Measurements from ENCODE around the gene SPTBN1.

Gene SPTBN1

DNA sequence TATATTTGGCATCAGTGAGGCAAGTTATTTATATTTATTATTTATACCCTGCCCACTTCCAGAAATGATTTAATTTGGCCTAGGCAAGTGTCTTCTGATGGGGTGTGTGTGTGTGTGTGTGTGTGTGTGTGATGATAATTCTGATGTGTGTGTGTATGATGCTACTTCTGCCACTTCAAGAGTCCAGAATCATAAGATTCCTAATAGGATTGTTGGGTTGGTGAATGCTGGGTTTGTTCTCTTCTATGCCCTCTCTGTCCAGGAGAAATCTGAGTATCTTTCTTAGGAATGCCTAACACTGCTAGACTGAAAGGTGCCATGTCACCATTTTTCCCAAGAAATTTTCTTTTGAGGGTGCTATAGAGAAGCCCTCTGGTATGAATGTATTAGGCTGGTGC, 122.5 kb downstream of the SPTBN1 start:
- Histone ChIP-seq H3K27ac (ENCODE audit: low read length) (no peak overlapping the region), H3K4me3 (ENCODE audit: low read length) (no peak overlapping the region), H3K4me2 (ENCODE audit: low read length) (no peak overlapping the region), H3K4me1 (ENCODE audit: low read length) (peaks cover 49% of the 10 kb centered on the region), H3K36me3 (replicated peaks; ENCODE audit: low read depth, low read length) (no peaks in the 10 kb centered on the region), H4K20me1 (ENCODE audit: insufficient read depth, low read length) (no peaks in the 10 kb centered on the region), H3K79me2 (ENCODE audit: low read length) (peaks cover 10% of the 10 kb centered on the region; the same call in 1 of the 2 replicates), H3K9me3 (ENCODE audit: insufficient read depth, low read length) (no peaks in the 10 kb centered on the region), H3K27me3 (ENCODE audit: low read depth, low read length) (no peaks in the 10 kb centered on the region), H2AFZ (ENCODE audit: low read depth, low read length) (no peak overlapping the region), H3K9ac (ENCODE audit: low read length) (no peak overlapping the region)
- no peak for TF ChIP-seq EZH2phosphoT487 (IDR thresholded peaks at IDR 0.05; ENCODE audit: low read depth)
- TF ChIP-seq, protein P1, sequence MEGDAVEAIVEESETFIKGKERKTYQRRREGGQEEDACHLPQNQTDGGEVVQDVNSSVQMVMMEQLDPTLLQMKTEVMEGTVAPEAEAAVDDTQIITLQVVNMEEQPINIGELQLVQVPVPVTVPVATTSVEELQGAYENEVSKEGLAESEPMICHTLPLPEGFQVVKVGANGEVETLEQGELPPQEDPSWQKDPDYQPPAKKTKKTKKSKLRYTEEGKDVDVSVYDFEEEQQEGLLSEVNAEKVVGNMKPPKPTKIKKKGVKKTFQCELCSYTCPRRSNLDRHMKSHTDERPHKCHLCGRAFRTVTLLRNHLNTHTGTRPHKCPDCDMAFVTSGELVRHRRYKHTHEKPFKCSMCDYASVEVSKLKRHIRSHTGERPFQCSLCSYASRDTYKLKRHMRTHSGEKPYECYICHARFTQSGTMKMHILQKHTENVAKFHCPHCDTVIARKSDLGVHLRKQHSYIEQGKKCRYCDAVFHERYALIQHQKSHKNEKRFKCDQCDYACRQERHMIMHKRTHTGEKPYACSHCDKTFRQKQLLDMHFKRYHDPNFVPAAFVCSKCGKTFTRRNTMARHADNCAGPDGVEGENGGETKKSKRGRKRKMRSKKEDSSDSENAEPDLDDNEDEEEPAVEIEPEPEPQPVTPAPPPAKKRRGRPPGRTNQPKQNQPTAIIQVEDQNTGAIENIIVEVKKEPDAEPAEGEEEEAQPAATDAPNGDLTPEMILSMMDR (IDR thresholded peaks at IDR 0.05; ENCODE audit: low read depth, low read length): no peak

DNA sequence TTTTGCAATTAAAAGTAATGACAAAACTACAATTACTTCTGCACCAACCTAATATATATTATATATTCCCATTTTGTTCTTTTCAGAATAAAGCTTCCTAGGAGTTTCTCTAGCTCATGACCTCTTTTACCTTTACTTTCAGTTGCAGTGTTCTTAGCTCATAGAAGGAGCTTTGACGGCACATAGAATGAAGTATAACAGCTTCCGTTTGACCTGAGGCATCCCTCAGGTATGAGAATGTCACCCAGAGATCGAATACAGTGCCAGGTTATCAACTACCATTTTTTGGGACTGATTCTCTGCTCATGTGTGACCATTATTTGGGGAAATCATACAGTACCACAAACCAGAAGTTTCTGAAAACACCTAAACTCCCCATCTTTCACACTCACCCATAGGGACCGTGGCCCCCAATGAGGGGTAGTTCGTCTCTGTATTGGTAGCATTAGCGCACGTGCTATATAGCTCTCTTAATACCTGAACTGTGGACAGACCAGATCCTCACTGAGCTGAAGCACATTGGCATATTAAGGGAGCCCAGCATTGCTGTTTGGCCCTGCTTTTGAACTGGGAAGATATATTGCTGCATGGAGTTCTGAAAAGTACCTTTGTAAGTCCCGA, 123.0 kb downstream of the SPTBN1 start:
- no peaks in the 10 kb centered on the region for H3K9me3 ChIP-seq (ENCODE audit: insufficient read depth, low read length)
- no peaks in the 10 kb centered on the region for H3K27me3 ChIP-seq (ENCODE audit: low read depth, low read length)
- no peaks in the 10 kb centered on the region for H3K36me3 ChIP-seq (replicated peaks; ENCODE audit: low read depth, low read length)
- no peak overlapping the region for H2AFZ ChIP-seq (ENCODE audit: low read depth, low read length)
- peaks cover 51% of the 10 kb centered on the region for H3K4me1 ChIP-seq (ENCODE audit: low read length)
- peaks cover 10% of the 10 kb centered on the region; the same call in 1 of the 2 replicates for H3K79me2 ChIP-seq (ENCODE audit: low read length)
- H4K20me1 ChIP-seq (ENCODE audit: insufficient read depth, low read length): no peaks in the 10 kb centered on the region
- TF ChIP-seq, protein P1 (IDR thresholded peaks at IDR 0.05; ENCODE audit: low read depth, low read length): no peak
- no peak for TF ChIP-seq EZH2phosphoT487 (IDR thresholded peaks at IDR 0.05; ENCODE audit: low read depth)
- peak overlapping the region; percentile 26 for H3K9ac ChIP-seq (ENCODE audit: low read length)
- peak overlapping the region; percentile 58 for H3K4me2 ChIP-seq (ENCODE audit: low read length)
- H3K27ac ChIP-seq (ENCODE audit: low read length): peak overlapping the region; percentile 65
- H3K4me3 ChIP-seq (ENCODE audit: low read length): peak overlapping the region; percentile 38

DNA sequence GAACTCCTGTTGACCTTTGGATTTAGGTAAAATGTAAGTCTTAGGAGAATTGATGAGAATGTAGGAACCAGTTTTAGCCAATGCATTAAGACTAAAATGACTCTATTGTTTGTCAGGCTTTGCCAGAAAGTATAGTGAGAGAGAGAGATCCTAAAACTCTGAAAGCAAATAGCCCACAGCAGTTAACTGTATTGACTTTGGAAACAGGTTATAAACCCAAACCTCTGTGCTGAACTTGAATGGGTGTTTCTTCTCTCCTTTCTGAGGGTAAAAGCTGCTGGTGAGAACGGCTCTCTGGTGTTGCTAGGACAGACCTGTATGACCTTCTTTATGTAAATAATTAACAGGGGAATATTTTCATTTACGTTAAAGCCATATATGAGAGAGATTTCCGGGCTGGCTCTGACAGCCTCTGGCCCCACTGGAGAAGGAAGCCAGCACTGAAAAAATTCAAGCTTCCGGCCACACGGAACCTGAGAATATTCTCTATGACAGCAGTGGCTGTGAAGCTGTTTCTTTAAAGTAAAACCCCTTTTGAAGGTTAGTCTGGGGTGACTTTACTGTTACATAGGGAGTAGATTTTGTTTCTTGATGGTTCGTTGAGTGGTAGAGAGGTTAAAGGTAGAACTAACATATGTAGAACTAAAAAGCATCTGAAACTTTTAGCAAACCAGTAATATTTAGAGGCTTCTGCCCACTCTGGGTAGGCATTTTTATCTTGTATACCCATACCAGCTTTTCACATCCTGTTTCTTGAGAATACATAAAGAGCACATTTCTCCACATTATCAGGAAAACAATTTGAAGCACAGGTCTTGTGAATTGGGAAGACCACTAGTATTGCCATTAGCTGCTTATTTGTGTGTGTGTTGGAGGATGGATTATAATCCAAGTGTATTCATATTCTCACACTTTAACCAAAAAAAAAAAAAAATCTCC, 123.8 kb downstream of the SPTBN1 start:
- H3K4me2 ChIP-seq (ENCODE audit: low read length): peak overlapping the region; percentile 58
- H3K27me3 ChIP-seq (ENCODE audit: low read depth, low read length): no peaks in the 10 kb centered on the region
- peaks cover 51% of the 10 kb centered on the region for H3K4me1 ChIP-seq (ENCODE audit: low read length)
- TF ChIP-seq, protein P1 (IDR thresholded peaks at IDR 0.05; ENCODE audit: low read depth, low read length): no peak
- TF ChIP-seq EZH2phosphoT487 (IDR thresholded peaks at IDR 0.05; ENCODE audit: low read depth): no peak
- no peaks in the 10 kb centered on the region for H3K36me3 ChIP-seq (replicated peaks; ENCODE audit: low read depth, low read length)
- H3K27ac ChIP-seq (ENCODE audit: low read length): peak overlapping the region; percentile 65
- H2AFZ ChIP-seq (ENCODE audit: low read depth, low read length): no peak overlapping the region
- no peaks in the 10 kb centered on the region for H3K9me3 ChIP-seq (ENCODE audit: insufficient read depth, low read length)
- no peaks in the 10 kb centered on the region for H4K20me1 ChIP-seq (ENCODE audit: insufficient read depth, low read length)
- peaks cover 10% of the 10 kb centered on the region; the same call in 1 of the 2 replicates for H3K79me2 ChIP-seq (ENCODE audit: low read length)
- H3K4me3 ChIP-seq (ENCODE audit: low read length): peak overlapping the region; percentile 38
- peak overlapping the region; percentile 26 for H3K9ac ChIP-seq (ENCODE audit: low read length)
